ENCODE data around the gene MT1M. TPM values are rescaled to one million over a fixed set of nuclear protein-coding genes. Genes with fewer than 3 reads are reported as not detected.

The MT1M gene
- total and polyA plus RNA-seq, 9 donors: 0.66 to 23.2 (median 7.4) TPM

DNA sequence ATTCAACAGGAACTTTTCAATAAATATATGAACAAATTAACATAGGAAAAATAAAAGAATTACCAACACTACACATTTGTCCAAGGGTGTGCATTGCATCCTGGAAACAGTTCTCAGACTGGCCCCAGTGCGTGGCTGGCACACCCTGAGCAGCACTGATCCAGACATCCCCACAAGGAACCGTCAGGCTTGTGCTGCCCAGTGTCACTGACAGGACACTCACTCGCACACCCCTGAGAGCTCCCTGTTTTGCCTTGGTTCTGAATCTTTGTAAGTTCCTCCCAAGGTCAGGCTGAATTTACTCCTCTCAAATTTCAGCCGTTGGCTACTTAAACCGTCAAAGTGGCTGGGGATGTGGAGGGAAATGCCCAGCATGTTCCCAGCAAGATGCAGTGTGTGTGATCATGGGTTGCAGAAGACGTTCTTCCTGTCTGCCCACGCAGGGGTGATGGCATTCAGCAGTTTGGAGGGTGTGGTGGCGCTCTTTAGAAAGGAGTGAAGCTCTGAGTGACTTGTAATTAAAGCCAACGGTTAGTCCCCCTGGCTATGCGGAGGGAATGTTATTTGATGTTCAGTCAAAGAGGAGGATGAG, 22.3 kb upstream of the MT1M start:
- intact Hi-C loops (cut with DNase I): no loop called here
- Histone ChIP-seq H3K36me3 (no peaks in the 10 kb centered on the region), H3K27ac (peak overlapping the region; percentile 43 to 49), H3K27me3 (no peaks in the 10 kb centered on the region), H3K9me3 (no peaks in the 10 kb centered on the region), H3K4me3 (peak overlapping the region; percentile 76), H3K4me1 (ENCODE audit: insufficient read depth) (peaks cover 27% of the 10 kb centered on the region)
- peak in 1 of 5 donors; percentile 51 for DNase-seq
- peak; percentile 32 for TF ChIP-seq EP300 (IDR thresholded peaks at IDR 0.05)
- TF ChIP-seq POLR2A (IDR thresholded peaks at IDR 0.05): peak; percentile 31
- TF ChIP-seq CTCF (IDR thresholded peaks at IDR 0.05): peak in 1 of 3 donors; percentile 7
- 16 to 24% (median 19%) methylated on average over 10 of the region's 10 CpGs for WGBS, 3 donors

GRCh38 chr16:56610609-56611111, 21.8 kb upstream of the MT1M start:
- no peak for DNase-seq
- Histone ChIP-seq H3K27ac (peak overlapping the region; percentile 43 to 49), H3K36me3 (no peaks in the 10 kb centered on the region), H3K4me1 (ENCODE audit: insufficient read depth) (peaks cover 27% of the 10 kb centered on the region), H3K9me3 (no peaks in the 10 kb centered on the region), H3K27me3 (no peaks in the 10 kb centered on the region), H3K4me3 (peak overlapping the region; percentile 76)
- TF ChIP-seq CTCF (IDR thresholded peaks at IDR 0.05): no peak
- TF ChIP-seq EP300 (IDR thresholded peaks at IDR 0.05): no peak
- TF ChIP-seq POLR2A (IDR thresholded peaks at IDR 0.05): no peak
- intact Hi-C loops (cut with DNase I): no loop called here
- 24 to 37% (median 30%) methylated on average over 2 of the region's 2 CpGs for WGBS, 3 donors

DNA sequence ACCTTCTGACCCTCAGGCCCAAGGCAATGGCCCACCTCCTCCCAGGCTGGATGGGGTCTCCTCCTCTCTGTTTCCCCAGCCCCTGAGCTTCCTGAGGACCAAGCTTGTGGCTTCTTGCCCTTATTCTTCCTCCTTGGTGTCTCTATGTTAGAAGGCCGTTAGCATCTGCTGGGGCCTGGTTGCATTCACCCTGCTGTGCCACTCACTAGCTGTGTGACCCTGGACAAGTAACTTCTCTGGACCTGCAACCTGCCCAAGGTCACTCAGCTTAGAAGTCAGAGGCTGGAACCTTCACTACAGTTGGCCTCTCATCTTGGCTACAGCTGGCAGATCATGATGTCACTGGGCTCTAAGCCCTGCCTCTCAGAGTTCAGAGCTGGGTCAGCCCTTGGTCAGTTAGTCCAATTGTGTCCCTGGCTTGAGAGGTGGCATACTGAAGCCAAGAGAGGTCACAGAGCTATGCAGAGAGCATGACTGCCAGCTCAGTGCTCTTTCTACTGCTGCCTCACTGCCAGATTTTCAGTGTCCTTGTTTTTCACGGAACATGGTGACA, 21.1 kb upstream of the MT1M start:
- 78 to 83% (median 80%) methylated on average over 2 of the region's 2 CpGs for WGBS, 3 donors
- intact Hi-C loops (cut with DNase I): no loop called here
- Histone ChIP-seq H3K27ac (no peak overlapping the region), H3K36me3 (no peaks in the 10 kb centered on the region), H3K4me1 (ENCODE audit: insufficient read depth) (peaks cover 24% of the 10 kb centered on the region), H3K9me3 (no peaks in the 10 kb centered on the region), H3K27me3 (no peaks in the 10 kb centered on the region), H3K4me3 (no peak overlapping the region)
- peak in 1 of 5 donors; percentile 52 for DNase-seq
- no peak for TF ChIP-seq POLR2A (IDR thresholded peaks at IDR 0.05)
- TF ChIP-seq EP300 (IDR thresholded peaks at IDR 0.05): peak; percentile 81

GRCh38 chr16:56613706-56614105, 18.8 kb upstream of the MT1M start:
- no peaks in the 10 kb centered on the region for H3K9me3 ChIP-seq
- H3K27ac ChIP-seq: no peak overlapping the region
- TF ChIP-seq EP300 (IDR thresholded peaks at IDR 0.05) (no peak), CTCF (IDR thresholded peaks at IDR 0.05) (no peak), POLR2A (IDR thresholded peaks at IDR 0.05) (no peak)
- no peak overlapping the region for H3K4me3 ChIP-seq
- no peaks in the 10 kb centered on the region for H3K27me3 ChIP-seq
- H3K36me3 ChIP-seq: no peaks in the 10 kb centered on the region
- peaks cover 16% of the 10 kb centered on the region for H3K4me1 ChIP-seq (ENCODE audit: insufficient read depth)
- no peak for DNase-seq
- intact Hi-C loops (cut with DNase I): no loop called here

- peaks cover 16% of the 10 kb centered on the region for H3K4me1 ChIP-seq (ENCODE audit: insufficient read depth)
- no peaks in the 10 kb centered on the region for H3K36me3 ChIP-seq
- intact Hi-C loops (cut with DNase I): no loop called here
- no peak for DNase-seq
- no peak overlapping the region for H3K4me3 ChIP-seq
- H3K27me3 ChIP-seq: no peaks in the 10 kb centered on the region
- no peak overlapping the region for H3K27ac ChIP-seq
- TF ChIP-seq EP300 (IDR thresholded peaks at IDR 0.05) (no peak), CTCF (IDR thresholded peaks at IDR 0.05) (no peak), POLR2A (IDR thresholded peaks at IDR 0.05) (no peak)
- H3K9me3 ChIP-seq: no peaks in the 10 kb centered on the region
Measured at GRCh38 chr16:56614549-56614991, 17.9 kb upstream of the MT1M start.
